HepG2 (cell line): ENCODE results near the gene MRPS2. TPM values are rescaled to one million over a fixed set of nuclear protein-coding genes. Genes with fewer than 3 reads are reported as not detected.

ENCODE experiments used
- ARID5B ChIP-seq: IDR thresholded peaks from 2 replicates; pipeline ENCODE4 v1.4.0; 2020; ENCODE audit warnings: mild to moderate bottlenecking, missing genetic modification reagents
- CBX5 ChIP-seq: sonication (generic); formaldehyde crosslinking; IDR thresholded peaks from 2 replicates; pipeline ENCODE4 v1.4.0; 2020; ENCODE audit warnings: missing genetic modification reagents, borderline replicate concordance
- CREBL2 ChIP-seq: sonication (generic); formaldehyde crosslinking; IDR thresholded peaks from 2 replicates; pipeline ENCODE4 v1.8.1; 2023; ENCODE audit warnings: missing genetic modification reagents, mild to moderate bottlenecking, borderline replicate concordance
- ELF1 ChIP-seq: sonication (generic); formaldehyde crosslinking; IDR thresholded peaks from 2 replicates; pipeline ENCODE4 v1.4.0; 2020; ENCODE audit warnings: missing genetic modification reagents
- EP300 ChIP-seq, 3 experiments: sonication (generic) in 1 of 3; formaldehyde crosslinking in 1 of 3; IDR thresholded peaks; 2 replicates each; pipeline versions ENCODE4 v1.5.1 to v1.6.1; 2011 to 2020; ENCODE audit warnings: low read depth in 2 of 3, low read length in 2 of 3, borderline replicate concordance in 1 of 3, improper control_type of control experiment in 1 of 3, mild to moderate bottlenecking in 1 of 3, missing genetic modification reagents in 1 of 3, moderate library complexity in 1 of 3
- ETS1 ChIP-seq: sonication (generic); formaldehyde crosslinking; IDR thresholded peaks from 2 replicates; pipeline ENCODE4 v1.4.0; 2020; ENCODE audit warnings: missing genetic modification reagents
- FOXA3 ChIP-seq: IDR thresholded peaks from 2 replicates; pipeline ENCODE4 v1.6.1; 2016; ENCODE audit warnings: missing genetic modification reagents, missing compliant biosample characterization
- FOXP1 ChIP-seq, 2 experiments: fragments of 450-650 bp in 1 of 2; IDR thresholded peaks; 2 replicates each; pipeline ENCODE4 v1.6.1; 2017 to 2018; ENCODE audit warnings: antibody characterized with exemption in 1 of 2
- HBP1 ChIP-seq: IDR thresholded peaks from 2 replicates; pipeline ENCODE4 v1.6.1; 2016; ENCODE audit warnings: low read depth, control low read depth
- LCORL ChIP-seq, 2 experiments: fragments of 450-650 bp in 1 of 2; sonication (generic) in 1 of 2; formaldehyde crosslinking in 1 of 2; IDR thresholded peaks; 2 replicates each; pipeline versions ENCODE4 v1.5.0 to v1.6.1; 2017 to 2020; ENCODE audit warnings: antibody characterized with exemption in 1 of 2, missing genetic modification reagents in 1 of 2
- MXI1 ChIP-seq: IDR thresholded peaks from 3 replicates; pipeline ENCODE4 v1.6.1; 2012; ENCODE audit warnings: low read depth, low read length, inconsistent platforms, borderline replicate concordance
- RBAK ChIP-seq: sonication (generic); formaldehyde crosslinking; IDR thresholded peaks from 2 replicates; pipeline ENCODE4 v1.5.1; 2020; ENCODE audit warnings: mild to moderate bottlenecking, missing genetic modification reagents
- SIX1 ChIP-seq: sonication (generic); formaldehyde crosslinking; IDR thresholded peaks from 2 replicates; pipeline ENCODE4 v1.4.0; 2020; ENCODE audit warnings: missing genetic modification reagents, borderline replicate concordance
- STAT5B ChIP-seq: sonication (generic); formaldehyde crosslinking; IDR thresholded peaks from 2 replicates; pipeline ENCODE4 v1.4.0; 2020; ENCODE audit warnings: missing genetic modification reagents
- ZFP41 ChIP-seq: sonication (generic); formaldehyde crosslinking; IDR thresholded peaks from 2 replicates; pipeline ENCODE4 v1.4.0; 2020; ENCODE audit warnings: mild to moderate bottlenecking, missing genetic modification reagents, borderline replicate concordance
- ZFY ChIP-seq: sonication (generic); formaldehyde crosslinking; IDR thresholded peaks from 2 replicates; pipeline ENCODE4 v1.4.0; 2020; ENCODE audit warnings: missing genetic modification reagents
- ZMYM4 ChIP-seq: sonication (generic); formaldehyde crosslinking; IDR thresholded peaks from 2 replicates; pipeline ENCODE4 v1.8.1; 2023; ENCODE audit warnings: mild to moderate bottlenecking, missing genetic modification reagents
- ZNF136 ChIP-seq: sonication (generic); formaldehyde crosslinking; IDR thresholded peaks from 2 replicates; pipeline ENCODE4 v1.8.1; 2022; ENCODE audit warnings: low read depth, mild to moderate bottlenecking, moderate library complexity, missing genetic modification reagents
- ZNF615 ChIP-seq: sonication (generic); formaldehyde crosslinking; IDR thresholded peaks from 2 replicates; pipeline ENCODE4 v1.5.0; 2020; ENCODE audit warnings: mild to moderate bottlenecking, missing genetic modification reagents, borderline replicate concordance
- ZNF704 ChIP-seq: sonication (generic); formaldehyde crosslinking; IDR thresholded peaks from 2 replicates; pipeline ENCODE4 v1.8.1; 2023; ENCODE audit warnings: mild to moderate bottlenecking, inconsistent platforms, moderate library complexity, missing genetic modification reagents, borderline replicate concordance
- ZNF709 ChIP-seq: sonication (generic); formaldehyde crosslinking; IDR thresholded peaks from 2 replicates; pipeline ENCODE4 v1.5.0; 2020; ENCODE audit warnings: mild to moderate bottlenecking, missing genetic modification reagents
- polyA plus RNA-seq, 8 experiments: library from polyadenylated mRNA; depleted of rRNA in 3 of 8; stranded (reverse) in 7 of 8; unstranded in 1 of 8; fragments of >200 nt; fragmentation: Illumina TruSeq in 4 of 8; extraction: Trizol in 4 of 8; gene quantifications; 2 replicates each; pipeline versions ENCODE4 v1.2.1 to v1.2.3, GENCODE V29; 2011 to 2016; ENCODE audit warnings: low read depth in 4 of 8, missing spikeins in 1 of 8, mixed read lengths in 1 of 8; ENCODE audit not compliant: insufficient read depth in 1 of 8
- total RNA-seq, 5 experiments: library from RNA; depleted of rRNA; stranded (reverse); fragments of >200 nt; fragmentation: Illumina TruSeq; extraction: Trizol; gene quantifications; 2 replicates each; pipeline ENCODE4 v1.2.3, GENCODE V29; 2016; ENCODE audit warnings: low read depth in 1 of 5

The MRPS2 gene
- total and polyA plus RNA-seq, 2 of the 13 experiments (the other 11 are each of a cell fraction or from before 2014, with no cell fraction given) = 44.4 to 86.7 TPM

DNA sequence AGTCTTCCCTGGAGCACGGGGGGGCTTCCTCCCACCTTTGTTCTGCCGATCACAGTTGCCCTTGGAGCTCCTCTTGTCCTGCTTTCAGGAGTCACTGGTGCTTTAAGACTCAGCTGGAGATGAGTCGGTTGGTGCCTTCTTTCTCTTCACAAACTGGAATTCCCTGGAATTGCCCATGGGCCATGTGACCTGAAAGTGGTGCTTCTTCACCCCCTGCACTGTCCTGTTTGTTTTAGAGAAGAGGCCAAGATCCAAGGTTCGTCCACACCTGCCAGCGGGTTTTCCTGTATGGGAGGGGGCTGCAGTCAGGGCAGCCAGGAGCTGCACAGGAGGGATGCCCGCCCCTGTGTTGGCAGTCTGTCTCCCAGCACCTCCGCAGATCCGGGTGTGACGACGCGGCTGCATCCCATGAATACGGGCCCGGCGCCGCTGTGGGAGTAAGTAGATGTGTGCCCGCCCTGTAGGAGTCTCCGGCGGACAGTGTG is 9.5 kb upstream of the MRPS2 start (continued):
- no peak for TF ChIP-seq HBP1 (CRISPR knock-in tag)
- peak; percentile 39; the same call in 1 of the 2 replicates for TF ChIP-seq ELF1 (CRISPR knock-in tag)
- no peak for TF ChIP-seq LCORL (IDR thresholded peaks at IDR 0.05)
- TF ChIP-seq LCORL (CRISPR knock-in tag; IDR thresholded peaks at IDR 0.05) = peak; percentile 69; the same call in 1 of the 2 replicates
- no peak for TF ChIP-seq RBAK (CRISPR knock-in tag)
- no peak for TF ChIP-seq CREBL2
- no peak for TF ChIP-seq ZFP41 (CRISPR knock-in tag)
- no peak for TF ChIP-seq ZNF704 (CRISPR knock-in tag)
- peak; percentile 42; the same call in 1 of the 2 replicates for TF ChIP-seq ARID5B (CRISPR knock-in tag)
- TF ChIP-seq ZFY = 0 out of 2 replicates have a peak, but pooled peaks have one; percentile 50
- peak in 1 of 2 experiments; percentile 41; a peak in 1 of 4 replicates for TF ChIP-seq EP300 (IDR thresholded peaks at IDR 0.05; ENCODE audit: low read depth in 2 of 2, low read length in 2 of 2)
- no peak for TF ChIP-seq EP300 (CRISPR knock-in tag; IDR thresholded peaks at IDR 0.05; ENCODE audit: borderline replicate concordance)
- no peak for TF ChIP-seq ETS1 (CRISPR knock-in tag)
- TF ChIP-seq FOXP1 (IDR thresholded peaks at IDR 0.05) = no peak
- TF ChIP-seq FOXP1 (CRISPR knock-in tag; IDR thresholded peaks at IDR 0.05) = no peak
- peak; percentile 75 for TF ChIP-seq FOXA3 (CRISPR knock-in tag)
- TF ChIP-seq ZNF709 (CRISPR knock-in tag) = no peak
- TF ChIP-seq CBX5 (CRISPR knock-in tag) = no peak
- no peak for TF ChIP-seq STAT5B (CRISPR knock-in tag)
- TF ChIP-seq ZNF615 (CRISPR knock-in tag) = no peak
- no peak for TF ChIP-seq SIX1 (CRISPR knock-in tag)
- TF ChIP-seq ZNF136 = no peak
- peak; percentile 20; the same call in 1 of the 3 replicates for TF ChIP-seq MXI1
- TF ChIP-seq ZMYM4 = peak; percentile 53; the same call in 1 of the 2 replicates
